ENCODE results near the gene TNFRSF18.

TNFRSF18 gene

GRCh38 chr1:1161078-1161682 lies 45.2 kb downstream of the TNFRSF18 start:
- DNase-seq: no peak

GRCh38 chr1:1160281-1160930 lies 46.0 kb downstream of the TNFRSF18 start:
- no peak for DNase-seq

GRCh38 chr1:1157914-1158710 lies 48.3 kb downstream of the TNFRSF18 start:
- no peak for DNase-seq

- no peak for DNase-seq
These were observed 48.9 kb downstream of the TNFRSF18 start for GRCh38 chr1:1157426-1157913.

GRCh38 chr1:1157033-1157365 lies 49.4 kb downstream of the TNFRSF18 start:
- no peak for DNase-seq

- DNase-seq: no peak
These were observed 50.0 kb downstream of the TNFRSF18 start for GRCh38 chr1:1156140-1157032.

GRCh38 chr1:1155258-1155657 lies 51.1 kb downstream of the TNFRSF18 start:
- no peak for DNase-seq

GRCh38 chr1:1153874-1154273 lies 52.5 kb downstream of the TNFRSF18 start:
- no peak for DNase-seq

Data from GDM1 (cell line).